GM21423 (cell line): ENCODE measurements around the gene MKX.

Source experiments
- ATAC-seq: cut with Tn5 transposase; IDR thresholded peaks from one replicate; pipeline ENCODE4 v1.9.1; 2021; ENCODE audit warnings: mild to moderate bottlenecking, moderate library complexity; ENCODE audit not compliant: unreplicated experiment

Gene MKX

DNA sequence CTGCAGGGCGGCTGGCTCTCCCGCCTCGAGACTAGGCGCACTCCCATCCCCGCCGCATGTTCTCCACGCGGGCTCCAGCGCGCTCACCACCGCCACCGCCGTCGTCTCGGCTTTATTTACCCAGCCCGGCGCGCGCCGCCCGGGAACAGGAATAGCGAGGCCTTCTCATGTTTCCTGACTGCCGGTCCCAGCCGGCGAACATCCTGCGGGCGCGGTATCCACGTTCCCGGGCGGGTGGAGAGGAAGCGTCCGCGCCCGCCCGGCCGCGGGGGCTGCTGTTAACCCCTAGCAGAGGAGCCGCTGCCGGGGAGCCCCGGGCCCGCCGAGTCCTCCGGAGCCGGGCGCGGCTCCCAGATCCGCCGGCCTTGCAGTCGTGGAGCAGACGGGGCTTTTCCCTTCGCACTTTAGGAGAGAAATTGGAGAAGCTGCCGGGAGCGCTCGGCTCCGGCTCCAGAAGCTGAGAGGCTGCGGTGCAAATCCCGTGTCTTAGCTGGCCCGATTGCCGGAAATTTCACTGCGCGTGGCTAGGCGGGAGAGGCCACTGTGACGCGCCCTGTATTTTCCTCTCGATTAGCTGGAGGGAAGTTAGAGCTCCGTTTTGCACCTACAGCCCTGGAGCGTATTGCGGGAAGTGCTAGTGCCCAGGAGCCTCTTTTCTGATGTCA is at the start of gene MKX:
Gene MKX, minus strand, starts transcription at position 88 of the 665 bp plus-strand sequence. CDS start 2,404 bp downstream, outside the sequence.
- no peak for ATAC-seq

GRCh38 chr10:27794157-27794556 is 48.5 kb upstream of the MKX start:
- no peak for ATAC-seq

DNA sequence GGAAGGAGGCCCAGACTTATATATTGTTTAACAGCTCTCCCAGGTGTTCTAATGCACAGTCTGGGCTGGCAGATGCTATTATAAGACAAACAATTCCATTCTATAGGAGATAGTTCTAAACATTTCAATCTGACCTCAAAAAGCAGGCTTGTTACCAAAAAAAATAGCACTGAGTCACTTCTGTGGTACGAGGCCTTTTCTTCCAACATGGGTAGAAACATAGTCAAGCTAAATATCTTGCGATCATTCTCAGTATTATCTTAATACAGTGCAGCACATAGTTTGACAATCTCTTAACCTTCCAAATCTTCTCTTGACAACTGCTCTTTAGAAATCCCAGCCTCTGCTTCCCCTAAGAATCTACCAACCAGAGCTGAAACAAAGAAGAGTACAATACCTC is 46.6 kb upstream of the MKX start:
- ATAC-seq, result no peak

- no peak for ATAC-seq
Observed at GRCh38 chr10:27784272-27784671, 38.7 kb upstream of the MKX start.

- ATAC-seq, result no peak
Observed at GRCh38 chr10:27783660-27784059, 38.0 kb upstream of the MKX start.

DNA sequence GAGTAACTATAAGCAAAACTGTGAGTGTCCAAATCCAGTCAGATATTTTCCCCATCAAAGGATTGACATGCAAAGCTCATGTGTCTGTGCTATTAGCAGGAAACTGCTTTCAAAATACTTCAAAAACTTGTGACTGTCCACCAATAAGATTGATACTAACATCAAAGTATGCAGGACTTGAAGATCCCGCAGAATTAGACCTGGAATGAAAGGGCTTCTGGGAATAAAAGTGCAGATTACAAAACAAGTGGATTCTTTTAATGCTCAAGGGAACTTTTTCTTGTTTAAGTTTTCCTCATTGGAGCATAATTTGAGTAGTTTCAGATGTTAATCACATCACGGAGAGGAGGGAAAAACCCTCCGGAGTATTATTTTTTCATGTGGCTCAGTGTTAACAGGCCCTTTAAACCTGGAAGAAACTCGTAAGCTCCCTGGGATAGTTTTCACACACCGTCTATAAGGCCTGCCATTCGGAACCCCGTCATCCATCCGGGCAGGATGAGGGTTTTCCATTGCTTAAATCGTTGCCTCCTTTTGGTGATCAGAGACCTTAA is 33.9 kb upstream of the MKX start:
- no peak for ATAC-seq

- no peak for ATAC-seq
Observed at GRCh38 chr10:27774831-27775230, 29.2 kb upstream of the MKX start.

DNA sequence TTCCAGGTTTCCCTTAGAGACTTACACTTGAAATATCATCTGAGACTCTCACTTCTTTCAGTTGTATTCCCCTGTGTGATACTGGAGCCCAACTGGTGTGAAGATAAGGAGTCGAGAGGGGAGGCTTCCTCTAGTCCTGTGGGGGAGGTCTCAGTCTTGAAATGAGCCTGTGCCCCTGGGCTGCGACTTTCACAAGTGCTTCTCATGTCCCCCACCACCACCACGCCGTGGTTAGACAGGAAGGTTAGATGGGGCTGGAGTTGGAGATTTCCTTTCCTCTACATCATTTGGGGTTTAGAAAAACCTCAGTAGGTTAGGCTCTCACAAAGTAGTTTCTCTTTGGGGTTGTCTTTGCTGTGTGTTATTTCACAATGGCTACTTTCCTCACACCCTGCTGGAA is 25.6 kb upstream of the MKX start:
- ATAC-seq, result no peak

- no peak for ATAC-seq
Observed at GRCh38 chr10:27770181-27770580, 24.6 kb upstream of the MKX start.

DNA sequence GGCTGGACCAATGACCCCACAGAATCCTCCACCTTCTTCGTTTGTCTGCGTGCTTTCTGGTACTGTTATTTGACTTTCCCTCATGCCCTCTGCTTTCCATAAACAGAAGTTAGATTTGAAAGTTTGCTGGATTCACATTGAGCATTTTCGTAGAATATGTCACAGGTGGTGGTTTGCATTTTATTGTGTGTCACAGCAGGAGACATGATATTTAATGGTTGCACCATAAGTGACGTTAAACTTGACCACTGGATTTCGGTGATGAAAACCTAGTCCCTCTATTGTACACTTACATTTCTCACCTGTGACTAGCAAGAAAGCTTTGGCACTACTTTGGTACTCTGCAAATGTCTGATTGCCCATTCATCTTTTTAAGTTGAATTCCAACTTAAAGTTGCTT is 15.2 kb upstream of the MKX start:
- ATAC-seq, result no peak

GRCh38 chr10:27759483-27760272 is 14.1 kb upstream of the MKX start:
- no peak for ATAC-seq

DNA sequence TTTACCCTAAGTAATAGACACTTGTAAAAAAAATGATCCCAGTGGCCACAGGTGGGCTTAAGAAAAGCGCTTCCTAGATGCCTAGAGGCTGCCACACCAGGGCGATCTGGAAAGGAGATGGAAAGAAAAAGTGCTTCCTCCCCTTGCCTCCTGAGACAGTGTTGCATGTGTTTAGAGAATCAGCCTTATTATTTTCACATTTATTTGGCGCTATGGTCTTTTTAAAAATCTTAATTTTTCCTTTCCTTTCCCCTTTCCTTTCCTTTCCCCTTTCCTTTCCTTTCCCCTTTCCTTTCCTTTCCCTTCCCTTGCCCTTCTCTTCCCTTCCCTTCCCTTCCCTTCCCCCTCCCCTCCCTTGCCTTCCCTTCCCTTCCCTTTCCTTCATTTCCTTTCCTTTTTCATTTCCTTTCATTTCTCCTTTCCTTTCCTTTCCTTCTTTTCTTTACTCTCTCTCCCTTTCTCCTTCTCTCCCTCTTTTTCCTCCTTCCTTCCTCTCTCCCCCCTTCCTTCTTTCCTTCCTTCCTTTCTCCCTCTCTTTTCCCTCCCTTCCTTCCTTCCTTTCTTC is 7.1 kb upstream of the MKX start:
- ATAC-seq, result no peak

GRCh38 chr10:27748601-27749000 is 3.0 kb upstream of the MKX start:
- ATAC-seq, result no peak

DNA sequence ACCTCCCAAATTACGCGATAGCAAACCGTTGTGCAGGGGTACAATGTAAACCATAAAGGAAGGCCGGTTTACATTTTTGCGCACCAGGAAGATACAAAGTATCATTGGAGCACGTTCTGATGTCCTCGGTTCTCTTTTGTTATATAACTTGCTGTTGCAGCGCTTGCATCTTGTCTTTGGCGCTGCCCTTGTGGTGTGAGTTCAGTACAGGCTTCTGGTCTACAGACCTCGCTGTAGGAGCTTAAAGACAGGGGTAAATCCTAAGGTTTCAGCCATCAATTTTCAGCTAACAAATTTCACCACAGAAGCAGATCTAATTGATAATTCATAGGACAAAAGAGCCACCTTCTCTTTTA is 1.5 kb upstream of the MKX start:
- ATAC-seq, result no peak

GRCh38 chr10:27746397-27747095 is 927 bp upstream of the MKX start:
- no peak for ATAC-seq

DNA sequence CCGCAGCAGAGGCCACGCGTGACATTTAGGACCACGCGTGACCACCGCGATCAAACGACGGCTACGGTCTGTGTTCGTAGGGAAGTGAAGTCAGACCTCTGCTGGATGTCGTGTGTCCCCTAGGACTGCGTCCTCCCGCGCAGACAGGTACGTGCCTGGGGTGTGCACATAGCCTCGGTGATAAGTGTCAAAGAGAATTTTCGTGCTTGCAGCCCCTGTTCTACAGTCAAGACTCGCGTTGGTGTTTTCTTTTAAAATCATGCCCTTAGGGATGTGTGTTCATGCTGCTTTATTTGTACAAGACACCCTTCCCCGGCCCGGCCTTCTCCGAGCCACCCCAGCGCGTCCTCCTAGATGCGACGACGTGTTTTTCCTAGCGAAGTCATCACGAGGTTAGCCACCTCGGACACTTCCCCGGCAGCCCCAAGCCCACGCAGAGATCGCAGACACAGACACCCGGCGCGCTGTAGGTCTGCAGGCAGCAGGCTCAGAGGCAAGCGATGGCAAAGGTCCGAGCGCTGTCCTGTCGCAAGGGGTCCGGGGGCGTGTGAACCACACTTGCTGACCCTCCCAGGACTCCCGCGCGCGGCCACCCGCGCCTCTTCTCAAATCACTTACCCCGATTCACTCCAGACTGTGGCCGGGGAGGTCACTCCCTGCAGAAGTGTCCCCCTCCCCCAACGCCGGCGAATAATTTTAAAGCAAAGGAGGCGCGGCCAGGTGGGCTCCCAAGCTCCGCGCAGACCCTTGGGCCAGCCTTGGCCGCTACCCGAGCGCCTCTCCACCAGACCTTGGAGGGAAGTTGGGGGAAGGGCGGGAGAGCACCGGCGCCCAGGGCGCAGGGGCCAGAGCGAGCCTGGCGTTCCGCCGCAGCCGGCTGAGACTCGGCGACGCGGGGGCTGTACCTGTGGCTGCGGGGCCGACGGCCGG is 552 bp downstream of the MKX start:
- ATAC-seq, result no peak

DNA sequence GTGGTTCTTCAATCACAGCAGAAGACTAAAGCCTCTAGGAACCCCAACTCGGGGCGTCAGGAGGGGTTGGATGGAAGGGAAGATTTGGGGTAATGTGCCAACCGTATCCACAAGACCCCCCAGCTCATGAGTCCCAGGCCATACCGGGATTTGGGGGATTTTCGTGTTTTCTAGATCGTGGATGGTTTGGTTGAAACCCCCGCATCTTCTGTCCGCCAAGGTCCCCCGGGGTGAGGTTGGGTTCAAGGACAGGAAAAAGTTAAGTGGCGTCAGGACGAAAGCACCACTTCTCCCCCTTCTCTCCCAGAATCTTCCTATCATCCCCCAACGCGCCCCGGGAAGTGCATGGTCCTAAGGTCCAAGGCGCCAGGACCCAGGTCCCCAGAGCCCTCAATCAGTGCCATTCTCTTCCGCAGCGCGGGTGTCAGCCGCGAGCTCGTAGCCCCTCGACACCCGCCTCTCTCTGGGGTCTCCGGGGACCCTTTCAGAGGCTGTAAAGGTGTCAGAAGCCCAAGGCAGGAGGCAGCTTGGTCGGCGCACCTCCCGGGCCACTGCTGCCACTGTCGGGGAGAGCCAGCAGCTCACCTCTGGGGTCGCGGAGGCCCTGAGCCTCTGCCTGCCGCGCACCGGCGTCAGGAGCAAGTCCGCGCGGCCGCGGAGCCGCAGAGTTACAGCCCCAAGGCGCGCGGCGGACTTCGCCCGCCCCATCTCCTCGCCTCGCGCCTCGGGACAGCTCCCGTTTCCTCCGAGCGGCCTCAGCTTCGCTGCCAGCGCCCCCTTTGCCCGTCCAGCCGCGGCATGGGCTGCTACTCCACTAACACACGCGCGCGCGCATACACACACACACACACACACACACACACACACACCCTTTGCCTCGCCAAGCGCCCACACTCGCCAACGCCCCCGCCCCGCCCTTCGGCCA is 1.5 kb downstream of the MKX start:
- ATAC-seq, result no peak

DNA sequence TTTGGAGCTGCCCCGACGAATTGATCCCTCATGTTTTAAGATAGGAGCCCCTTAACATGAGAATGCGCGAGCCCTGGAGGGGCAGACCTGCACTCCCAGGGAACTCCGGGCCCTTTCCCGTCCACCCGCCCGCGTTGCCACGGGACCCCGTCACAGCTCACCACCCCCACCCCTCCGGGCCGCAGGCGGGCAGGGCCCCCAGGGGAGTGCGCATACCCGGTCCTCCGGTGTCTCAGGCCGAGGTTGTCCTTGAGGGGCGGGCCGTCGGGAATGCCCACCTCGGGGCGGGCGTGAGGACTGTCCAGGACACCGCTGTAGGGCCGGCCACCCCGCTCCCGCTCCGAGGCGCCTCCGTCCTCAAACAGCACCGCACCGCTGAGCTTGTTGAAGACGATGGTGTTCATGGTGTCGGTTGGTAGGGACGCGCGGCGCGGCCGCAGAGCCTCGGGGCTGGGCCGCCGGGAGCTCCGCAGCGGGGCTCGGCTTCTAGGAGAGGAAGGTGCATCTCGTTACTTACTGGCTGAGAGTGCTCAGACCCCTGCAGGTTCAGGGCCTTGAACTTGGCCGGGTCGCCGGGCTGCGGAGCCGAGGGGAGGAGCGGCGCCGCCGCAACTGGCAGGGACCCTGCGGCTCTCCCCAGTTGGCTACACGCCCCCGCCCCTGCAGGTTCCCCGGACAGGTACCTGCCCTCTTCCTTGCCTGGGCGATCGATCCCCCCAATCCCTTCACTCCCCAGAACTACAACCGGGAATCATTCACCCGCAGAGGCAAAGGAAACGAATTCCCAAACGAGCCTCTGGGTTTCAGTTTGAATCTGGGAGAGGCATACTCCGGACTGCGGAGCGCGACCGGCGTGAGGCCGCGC is 2.4 kb downstream of the MKX start:
- no peak for ATAC-seq
